CD1c-positive myeloid dendritic cell (primary cell): Measurements from ENCODE around the gene LCK.
"Not testable (repeated sequence)": the region's sequence is repeated elsewhere in the genome, so short reads cannot be mapped to it uniquely, and the experiment has no call there.

Experiments
- DNase-seq: peaks from one replicate; pipeline ENCODE4 v3.0.0-alpha.2; 2016; ENCODE audit errors: extremely low spot score

LCK gene

DNA sequence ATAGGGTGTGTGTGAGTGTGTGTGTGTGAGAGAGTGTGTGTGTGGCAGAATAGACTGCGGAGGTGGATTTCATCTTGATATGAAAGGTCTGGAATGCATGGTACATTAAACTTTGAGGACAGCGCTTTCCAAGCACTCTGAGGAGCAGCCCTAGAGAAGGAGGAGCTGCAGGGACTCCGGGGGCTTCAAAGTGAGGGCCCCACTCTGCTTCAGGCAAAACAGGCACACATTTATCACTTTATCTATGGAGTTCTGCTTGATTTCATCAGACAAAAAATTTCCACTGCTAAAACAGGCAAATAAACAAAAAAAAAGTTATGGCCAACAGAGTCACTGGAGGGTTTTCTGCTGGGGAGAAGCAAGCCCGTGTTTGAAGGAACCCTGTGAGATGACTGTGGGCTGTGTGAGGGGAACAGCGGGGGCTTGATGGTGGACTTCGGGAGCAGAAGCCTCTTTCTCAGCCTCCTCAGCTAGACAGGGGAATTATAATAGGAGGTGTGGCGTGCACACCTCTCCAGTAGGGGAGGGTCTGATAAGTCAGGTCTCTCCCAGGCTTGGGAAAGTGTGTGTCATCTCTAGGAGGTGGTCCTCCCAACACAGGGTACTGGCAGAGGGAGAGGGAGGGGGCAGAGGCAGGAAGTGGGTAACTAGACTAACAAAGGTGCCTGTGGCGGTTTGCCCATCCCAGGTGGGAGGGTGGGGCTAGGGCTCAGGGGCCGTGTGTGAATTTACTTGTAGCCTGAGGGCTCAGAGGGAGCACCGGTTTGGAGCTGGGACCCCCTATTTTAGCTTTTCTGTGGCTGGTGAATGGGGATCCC, 22.5 kb downstream of the LCK start:
- DNase-seq = peak; percentile 36

DNA sequence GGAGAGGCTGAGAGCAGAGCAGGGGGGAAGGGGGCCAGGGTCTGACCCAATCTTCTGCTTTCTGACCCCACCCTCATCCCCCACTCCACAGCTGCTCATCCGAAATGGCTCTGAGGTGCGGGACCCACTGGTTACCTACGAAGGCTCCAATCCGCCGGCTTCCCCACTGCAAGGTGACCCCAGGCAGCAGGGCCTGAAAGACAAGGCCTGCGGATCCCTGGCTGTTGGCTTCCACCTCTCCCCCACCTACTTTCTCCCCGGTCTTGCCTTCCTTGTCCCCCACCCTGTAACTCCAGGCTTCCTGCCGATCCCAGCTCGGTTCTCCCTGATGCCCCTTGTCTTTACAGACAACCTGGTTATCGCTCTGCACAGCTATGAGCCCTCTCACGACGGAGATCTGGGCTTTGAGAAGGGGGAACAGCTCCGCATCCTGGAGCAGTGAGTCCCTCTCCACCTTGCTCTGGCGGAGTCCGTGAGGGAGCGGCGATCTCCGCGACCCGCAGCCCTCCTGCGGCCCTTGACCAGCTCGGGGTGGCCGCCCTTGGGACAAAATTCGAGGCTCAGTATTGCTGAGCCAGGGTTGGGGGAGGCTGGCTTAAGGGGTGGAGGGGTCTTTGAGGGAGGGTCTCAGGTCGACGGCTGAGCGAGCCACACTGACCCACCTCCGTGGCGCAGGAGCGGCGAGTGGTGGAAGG, 23.7 kb downstream of the LCK start:
- no peak for DNase-seq

DNA sequence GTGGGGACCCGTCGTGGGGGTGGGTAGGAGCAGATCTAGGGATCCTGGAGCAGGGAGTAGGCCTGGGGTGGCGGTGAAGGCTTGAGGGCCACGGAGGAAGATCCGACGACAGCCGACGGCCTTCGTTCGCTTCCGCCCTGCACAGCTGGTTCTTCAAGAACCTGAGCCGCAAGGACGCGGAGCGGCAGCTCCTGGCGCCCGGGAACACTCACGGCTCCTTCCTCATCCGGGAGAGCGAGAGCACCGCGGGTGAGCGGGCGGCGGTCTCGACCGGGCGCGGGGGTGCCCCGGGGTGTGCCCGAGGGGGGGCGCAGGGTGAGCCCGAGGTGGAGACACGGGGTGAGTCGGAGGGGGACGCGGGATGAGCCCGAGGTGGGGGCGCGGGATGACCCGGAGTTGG, 24.4 kb downstream of the LCK start:
- DNase-seq = peak; percentile 17

DNA sequence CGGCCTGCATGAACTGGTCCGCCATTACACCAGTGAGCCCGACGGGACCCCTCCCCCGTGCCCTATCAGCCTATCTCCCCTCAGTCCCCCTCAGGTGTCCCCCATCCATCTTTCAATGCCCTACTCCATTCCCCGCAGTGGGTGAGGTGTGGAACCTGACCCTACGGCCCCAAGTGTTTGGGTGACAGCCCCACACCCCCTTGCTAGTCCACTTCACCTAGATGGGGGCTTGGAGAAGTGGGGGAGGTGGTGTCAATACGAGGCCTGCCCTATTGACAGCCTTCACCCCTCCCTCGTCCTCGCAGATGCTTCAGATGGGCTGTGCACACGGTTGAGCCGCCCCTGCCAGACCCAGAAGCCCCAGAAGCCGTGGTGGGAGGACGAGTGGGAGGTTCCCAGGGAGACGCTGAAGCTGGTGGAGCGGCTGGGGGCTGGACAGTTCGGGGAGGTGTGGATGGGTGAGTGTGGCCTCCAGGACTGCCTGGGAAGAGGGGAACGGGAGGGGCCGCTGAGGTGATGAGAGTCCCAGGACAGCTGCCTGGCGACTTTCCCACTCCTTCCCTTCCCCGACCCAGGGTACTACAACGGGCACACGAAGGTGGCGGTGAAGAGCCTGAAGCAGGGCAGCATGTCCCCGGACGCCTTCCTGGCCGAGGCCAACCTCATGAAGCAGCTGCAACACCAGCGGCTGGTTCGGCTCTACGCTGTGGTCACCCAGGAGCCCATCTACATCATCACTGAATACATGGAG, 25.1 kb downstream of the LCK start:
- DNase-seq = no peak

DNA sequence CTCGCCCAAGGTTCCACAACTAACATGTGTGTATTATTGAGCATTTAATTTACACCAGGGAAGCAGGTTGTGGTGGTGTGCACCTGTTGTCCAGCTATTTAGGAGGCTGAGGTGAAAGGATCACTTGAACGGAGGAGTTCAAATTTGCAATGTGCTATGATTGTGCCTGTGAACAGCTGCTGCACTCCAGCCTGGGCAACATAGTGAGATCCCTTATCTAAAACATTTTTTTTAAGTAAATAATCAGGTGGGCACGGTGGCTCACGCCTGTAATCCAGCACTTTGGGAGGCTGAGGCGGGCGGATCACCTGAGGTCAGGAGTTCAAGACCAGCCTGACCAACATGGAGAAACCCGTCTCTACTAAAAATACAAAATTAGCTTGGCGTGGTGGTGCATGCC, 33.7 kb downstream of the LCK start:
- DNase-seq = not testable (repeated sequence)

DNA sequence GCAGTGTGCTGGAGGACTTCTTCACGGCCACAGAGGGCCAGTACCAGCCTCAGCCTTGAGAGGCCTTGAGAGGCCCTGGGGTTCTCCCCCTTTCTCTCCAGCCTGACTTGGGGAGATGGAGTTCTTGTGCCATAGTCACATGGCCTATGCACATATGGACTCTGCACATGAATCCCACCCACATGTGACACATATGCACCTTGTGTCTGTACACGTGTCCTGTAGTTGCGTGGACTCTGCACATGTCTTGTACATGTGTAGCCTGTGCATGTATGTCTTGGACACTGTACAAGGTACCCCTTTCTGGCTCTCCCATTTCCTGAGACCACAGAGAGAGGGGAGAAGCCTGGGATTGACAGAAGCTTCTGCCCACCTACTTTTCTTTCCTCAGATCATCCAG, 34.6 kb downstream of the LCK start:
- no peak for DNase-seq

DNA sequence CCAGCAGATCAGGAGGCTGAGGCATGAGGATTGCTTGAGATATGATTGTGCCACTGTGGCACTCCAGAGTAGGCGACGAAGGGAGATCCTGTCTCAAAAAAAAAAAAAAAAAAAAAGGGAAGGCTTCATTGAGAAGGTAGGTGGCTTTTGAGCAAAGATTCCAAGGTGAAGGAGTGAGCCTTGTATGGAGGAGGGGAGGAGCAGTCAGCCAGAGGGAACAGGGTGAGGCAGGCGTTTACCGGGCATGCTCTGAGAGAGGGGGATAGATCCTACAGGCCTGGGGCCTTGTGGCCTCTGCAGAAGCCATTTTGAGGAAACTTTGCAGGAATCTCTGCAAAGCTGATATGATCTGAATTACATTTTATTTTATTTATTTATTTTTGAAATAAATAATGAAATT, 35.7 kb downstream of the LCK start:
- no peak for DNase-seq

DNA sequence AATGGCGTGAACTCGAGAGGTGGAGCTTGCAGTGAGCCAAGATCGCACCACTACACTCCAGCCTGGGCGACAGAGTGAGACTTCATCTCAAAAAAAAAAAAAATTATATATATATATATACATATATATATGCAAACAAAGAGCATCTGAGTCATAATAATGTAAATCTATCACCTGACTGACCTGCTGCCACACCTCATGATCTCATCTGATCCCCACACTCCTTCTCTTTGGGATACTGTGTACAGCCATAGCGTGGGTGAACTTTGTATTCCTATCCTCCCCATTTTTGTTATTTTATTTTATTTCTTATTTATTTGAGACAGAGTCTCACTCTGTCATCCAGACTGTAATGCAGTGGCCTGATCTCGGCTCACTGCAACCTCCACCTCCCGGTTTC, 38.2 kb downstream of the LCK start:
- no peak for DNase-seq

DNA sequence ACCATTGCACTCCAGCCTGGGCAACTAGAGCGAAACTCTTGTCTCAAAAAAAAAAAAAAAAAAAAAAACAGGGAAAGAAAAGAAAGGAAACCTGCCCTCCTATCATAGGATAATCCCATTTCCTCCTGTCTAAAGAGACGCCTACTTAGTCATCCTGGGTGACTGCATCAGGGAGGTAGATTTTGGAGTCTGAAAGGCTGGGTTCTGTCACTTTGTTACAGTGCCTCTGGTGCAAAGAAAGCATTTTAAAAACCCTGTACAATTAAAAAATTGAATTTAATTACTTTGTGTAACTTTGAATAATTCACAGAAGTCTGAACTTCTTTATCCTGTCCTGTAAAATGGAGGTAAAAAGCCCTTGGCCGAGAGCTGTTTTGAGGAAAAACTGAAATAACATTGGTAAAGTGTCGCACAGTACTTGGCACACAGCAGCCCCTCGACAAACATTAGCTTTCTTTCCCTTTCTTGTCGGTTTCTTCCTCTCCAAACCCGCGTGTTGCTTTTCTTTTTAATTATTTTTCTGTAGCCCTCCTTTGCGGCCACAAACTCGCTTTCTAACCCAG, 40.2 kb downstream of the LCK start:
- peak; percentile 11 for DNase-seq

DNA sequence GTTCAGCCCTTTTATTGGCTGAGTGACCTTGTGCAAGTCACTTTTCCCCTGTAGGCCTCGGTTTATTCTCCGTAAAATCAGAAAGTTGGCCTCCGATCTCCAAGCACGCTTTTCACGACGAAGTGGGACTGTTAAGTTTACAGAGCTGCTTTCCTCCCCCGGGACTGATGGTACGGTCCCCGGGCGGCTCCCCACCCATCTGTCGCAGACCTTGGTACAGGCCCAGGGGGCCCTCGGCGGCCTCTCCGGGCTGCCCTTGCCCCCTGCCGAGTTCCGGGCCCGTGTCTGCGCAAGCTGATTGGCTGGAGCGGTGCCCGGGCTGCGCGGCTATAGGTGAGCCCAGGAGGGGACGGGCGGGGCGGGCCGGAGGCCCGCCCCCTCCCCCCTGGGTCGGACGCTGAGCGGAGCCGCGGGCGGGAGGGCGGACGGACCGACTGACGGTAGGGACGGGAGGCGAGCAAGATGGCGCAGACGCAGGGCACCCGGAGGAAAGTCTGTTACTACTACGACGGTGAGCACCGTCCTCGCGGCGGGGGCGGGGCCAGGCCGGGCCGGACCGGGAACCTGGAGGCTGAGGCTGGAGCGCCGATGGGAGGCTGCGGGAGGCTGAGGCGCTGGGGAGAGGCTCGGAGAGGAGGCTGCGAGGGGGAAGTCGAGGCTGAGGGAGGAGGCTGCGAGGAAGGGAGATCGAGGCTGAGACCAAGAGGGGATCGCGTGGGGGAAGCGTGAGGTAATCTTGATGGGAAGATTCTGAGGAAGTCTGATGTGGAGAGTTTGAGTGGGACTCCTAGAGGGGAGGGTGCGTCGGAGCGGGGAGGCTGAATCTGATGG, 40.9 kb downstream of the LCK start, which contains the start of gene HDAC1:
Gene HDAC1 (plus strand): TSS at position 376 of the 831 bp plus-strand sequence. CDS start 87 bp downstream, at position 463.
- peak; percentile 98 for DNase-seq

DNA sequence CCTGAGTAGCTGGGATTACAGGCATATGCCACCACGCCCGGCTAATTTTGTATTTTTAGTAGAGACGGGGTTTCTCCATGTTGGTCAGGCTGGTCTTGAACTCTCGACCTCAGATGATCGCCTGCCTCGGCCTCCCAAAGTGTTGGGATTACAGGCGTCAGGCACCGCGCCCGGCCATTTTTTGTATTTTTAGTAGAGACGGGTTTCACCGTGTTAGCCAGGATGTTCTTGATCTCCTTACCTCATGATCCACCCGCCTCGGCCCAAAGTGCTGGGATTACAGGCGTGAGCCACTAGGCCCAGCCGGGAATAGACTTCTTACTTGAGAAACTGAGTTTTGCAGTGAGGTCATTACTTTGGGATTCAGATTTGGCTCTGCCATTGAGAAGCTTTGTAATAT, 47.1 kb downstream of the LCK start:
- DNase-seq = not testable (repeated sequence)

DNA sequence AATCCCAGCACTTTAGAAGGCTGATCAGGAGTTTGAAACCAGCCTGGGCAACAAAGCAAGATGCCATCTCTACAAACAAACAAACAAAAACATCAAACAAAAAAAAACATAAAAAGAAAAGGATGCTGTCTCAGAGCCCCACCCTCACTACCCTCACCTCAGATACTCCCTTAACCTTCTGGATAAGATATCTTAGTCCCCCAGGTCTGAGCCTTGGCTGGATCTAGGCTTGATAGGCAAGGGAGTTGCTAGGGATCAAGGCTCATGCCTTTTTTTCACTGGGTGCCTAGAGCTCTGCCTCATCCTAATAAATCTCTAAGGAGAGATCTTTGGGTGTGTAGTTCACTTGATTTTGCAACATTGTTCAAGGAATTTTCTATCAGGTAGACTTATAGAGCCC, 48.3 kb downstream of the LCK start:
- no peak for DNase-seq

DNA sequence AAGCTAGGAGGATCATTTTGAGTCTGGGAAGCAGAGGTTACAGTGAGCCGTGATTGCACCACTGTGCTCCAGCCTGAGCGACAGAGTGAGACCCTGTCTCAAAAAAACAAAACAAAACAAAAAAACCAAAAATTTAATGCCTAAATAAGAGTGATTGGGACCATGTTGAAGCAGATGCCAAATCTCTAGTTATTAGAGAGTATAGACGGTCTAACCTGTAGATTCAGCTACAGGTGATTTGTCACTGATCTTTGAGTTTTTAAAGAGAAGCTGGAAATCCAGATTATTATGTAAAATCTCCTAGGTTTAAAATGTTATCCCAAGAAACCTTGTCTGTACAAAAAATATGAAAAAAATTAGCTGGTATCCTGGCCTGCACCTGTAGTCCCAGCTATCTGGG, 52.3 kb downstream of the LCK start:
- no peak for DNase-seq

DNA sequence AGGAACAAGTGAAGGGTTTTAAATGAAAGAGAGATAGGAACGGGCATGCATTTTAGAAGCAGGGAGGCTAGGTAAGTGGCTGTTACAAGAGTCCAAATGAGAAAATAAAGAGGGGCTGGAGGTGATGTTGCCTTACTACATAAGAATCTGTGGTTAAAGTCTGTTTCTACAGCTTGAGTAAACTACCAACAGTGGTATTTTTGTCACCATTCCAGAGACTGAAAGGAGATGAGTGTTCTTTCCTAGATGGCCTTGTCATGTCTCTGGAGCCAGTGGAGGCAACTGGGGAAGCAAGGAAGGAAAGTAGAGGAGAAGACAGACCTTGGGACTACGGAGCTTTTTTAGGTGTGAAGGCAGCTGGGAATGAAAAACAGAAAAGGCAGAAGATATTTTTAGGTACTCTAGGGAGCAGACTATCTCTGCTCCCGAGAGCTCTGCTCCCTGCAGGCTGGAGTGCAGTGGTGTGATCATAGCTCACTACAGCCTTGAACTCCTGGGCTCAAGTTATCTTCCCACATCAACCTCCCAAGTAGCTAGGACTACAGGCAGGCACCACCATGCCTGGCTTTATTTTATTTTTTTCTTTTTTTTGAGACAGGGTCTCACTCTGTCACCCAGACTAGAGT, 53.0 kb downstream of the LCK start:
- no peak for DNase-seq

DNA sequence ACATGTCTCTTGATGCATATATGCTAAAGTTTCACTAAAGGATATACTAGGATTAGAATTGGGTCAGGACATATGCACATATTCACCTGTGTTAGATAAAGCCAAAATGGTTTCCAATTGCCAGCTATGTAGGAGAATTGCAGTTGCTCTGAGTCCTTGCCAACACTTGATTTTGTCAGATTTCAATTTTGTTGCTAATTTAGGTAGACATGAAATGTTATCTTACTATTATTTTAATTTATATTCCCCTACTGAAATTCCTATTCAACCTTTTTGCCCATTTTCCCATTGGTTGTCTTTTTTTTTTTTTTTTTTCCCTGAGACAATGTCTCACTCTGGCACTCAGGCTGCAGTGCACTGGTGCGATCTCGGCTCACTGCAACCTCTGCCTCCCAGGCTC, 54.2 kb downstream of the LCK start:
- DNase-seq = no peak

DNA sequence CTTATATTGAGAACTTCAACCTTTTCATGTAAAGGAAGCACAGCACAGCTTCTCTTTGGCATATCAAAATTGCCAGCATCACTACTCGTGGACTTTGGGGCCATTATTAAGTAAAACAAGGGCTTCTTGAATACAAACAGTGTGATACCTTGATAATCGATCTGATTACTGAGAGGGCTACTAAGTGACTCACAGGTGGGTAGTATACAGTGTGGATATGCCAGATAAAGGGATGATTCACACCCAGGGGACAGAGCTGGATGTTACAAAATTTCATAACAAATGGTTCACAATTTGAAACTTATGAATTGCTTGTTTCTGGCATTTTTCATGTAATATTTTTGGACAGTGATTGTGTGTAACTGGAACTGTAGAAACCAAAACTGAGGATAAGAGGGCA, 56.3 kb downstream of the LCK start:
- no peak for DNase-seq

DNA sequence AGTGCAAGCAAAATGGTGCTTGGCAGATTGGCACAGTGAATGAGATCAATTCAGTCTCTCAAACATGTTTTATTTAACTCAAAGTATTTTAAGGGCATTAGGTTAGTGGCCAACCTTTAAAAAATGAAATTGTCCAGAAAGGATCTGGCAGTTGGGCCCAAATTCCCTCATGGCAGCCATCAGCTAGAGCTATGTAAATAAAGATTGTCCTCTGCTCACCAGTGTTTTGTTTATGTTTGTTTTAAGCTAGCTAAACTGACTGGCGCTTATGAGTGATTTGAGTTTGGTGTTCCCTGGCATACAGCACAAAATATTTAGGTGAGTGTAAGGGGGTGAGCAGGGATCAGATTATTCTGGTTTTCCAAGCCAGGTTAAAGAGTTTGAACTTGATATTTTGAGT, 58.9 kb downstream of the LCK start:
- DNase-seq = no peak

DNA sequence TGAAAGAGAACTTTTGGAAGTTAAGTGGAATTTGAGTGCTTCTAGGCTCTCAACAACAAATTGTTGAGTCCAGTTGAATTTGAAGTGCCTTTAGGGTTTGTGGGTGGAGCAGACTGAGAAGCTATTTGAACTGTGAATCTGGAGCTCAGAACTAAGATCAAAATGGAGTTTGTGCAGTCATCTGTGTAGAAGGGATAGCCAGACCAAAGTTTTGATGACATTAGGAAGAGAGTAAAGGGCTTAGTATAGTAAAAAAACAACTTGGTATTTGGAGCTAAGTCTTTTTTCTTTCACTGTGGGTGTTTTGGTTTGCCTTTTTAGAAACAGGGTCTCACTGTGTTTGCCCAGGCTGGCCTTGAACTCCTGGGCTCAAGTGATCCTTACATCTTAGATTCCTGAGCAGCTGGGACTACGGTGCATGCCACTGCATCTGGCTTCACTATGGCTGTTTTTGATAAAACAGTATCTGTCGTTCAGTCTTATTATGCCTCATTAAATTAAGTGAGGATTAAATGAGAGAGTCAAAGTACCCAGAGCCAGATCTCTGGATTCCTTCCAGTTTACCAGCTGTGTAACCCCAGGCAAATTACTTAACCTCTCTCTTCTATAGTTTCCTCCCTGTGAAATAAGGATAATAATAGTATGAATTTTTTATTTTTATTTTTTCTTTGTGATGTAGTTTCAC, 60.8 kb downstream of the LCK start:
- DNase-seq = no peak

DNA sequence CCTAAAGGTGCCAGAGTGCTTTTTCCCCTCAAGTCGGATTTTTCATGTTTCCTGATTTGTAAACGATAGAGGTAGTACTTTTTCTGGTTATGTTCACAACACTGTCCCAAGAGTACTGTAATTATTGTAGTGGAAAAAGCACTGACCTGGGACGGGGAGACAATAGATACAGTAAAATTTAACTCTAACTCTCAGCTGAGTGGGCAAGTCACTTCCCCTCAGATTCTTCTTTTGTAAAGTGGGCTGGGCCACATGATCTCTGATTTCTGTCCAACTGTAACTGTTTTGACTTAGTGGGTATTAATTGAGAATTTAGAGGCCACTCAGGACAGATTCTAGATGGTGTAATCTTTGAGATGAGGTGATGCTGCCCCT, 65.8 kb downstream of the LCK start:
- DNase-seq = no peak

DNA sequence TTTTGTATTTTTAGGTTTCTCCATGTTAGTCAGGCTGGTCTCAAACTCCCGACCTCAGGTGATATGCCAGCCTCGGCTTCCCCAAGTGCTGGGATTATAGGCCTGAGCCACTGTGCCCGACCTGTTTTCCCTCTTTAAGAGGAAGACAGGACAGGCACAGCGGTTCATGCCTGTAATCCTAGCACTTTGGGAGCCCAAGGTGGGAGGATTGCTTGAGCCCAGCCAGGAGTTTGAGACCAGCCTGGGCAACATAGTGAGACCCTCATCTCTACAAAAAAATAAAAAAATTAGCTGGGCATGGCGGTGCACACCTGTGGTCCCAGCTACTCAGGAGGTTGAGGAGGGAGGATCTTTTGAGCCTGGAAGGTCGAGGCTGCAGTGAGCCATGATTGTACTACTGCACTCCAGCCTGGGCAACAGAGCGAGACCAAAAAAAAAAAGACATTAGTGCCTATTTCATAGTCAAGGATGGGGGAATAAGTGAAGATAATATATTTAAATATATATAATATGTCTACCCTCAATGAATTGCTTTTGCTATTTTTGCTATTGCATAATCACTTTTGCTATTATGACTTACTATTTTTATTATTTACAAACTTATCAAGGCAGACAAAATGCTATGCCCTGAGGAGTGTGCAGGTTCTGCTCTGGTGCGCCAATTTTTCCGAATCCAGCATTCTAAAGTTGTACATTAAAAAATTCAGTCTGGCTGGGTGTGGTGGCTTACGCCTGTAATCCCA, 67.2 kb downstream of the LCK start:
- DNase-seq = no peak
